Smooth muscle cell (in vitro differentiated cells): ENCODE data around the gene SECTM1. TPM values are rescaled to one million over a fixed set of nuclear protein-coding genes. Genes with fewer than 3 reads are reported as not detected.

ENCODE experiments used
- DNase-seq: peaks from one replicate; lab custom pipeline; 2025; ENCODE audit not compliant: unreplicated experiment; lab: John Stamatoyannopoulos, UW
- H2AFZ ChIP-seq: fragments of 200-600 bp; sonication (generic); 2 replicates; pipeline ENCODE4 v1.6.0; 2016; ENCODE audit warnings: antibody characterized with exemption, low read depth, mild to moderate bottlenecking
- H3F3A ChIP-seq: fragments of 200-600 bp; sonication (generic); 2 replicates; pipeline ENCODE4 v1.6.0; 2017; ENCODE audit warnings: antibody characterized with exemption, low read depth
- H3K27ac ChIP-seq: fragments of 200-600 bp; sonication (generic); 2 replicates; pipeline ENCODE4 v1.5.1; 2016; ENCODE audit warnings: low read depth, mild to moderate bottlenecking
- H3K27me3 ChIP-seq: fragments of 200-600 bp; sonication (generic); 2 replicates; pipeline ENCODE4 v1.6.1; 2016; ENCODE audit warnings: low read depth, mild to moderate bottlenecking
- H3K36me3 ChIP-seq: fragments of 200-600 bp; sonication (generic); 2 replicates; pipeline ENCODE4 v1.5.1; 2016; ENCODE audit warnings: low read depth
- H3K4me1 ChIP-seq: fragments of 200-600 bp; sonication (generic); 2 replicates; pipeline ENCODE4 v1.5.1; 2016; ENCODE audit warnings: low read depth
- H3K4me2 ChIP-seq: fragments of 200-600 bp; sonication (generic); 2 replicates; pipeline ENCODE4 v1.6.0; 2016; ENCODE audit warnings: mild to moderate bottlenecking
- H3K4me3 ChIP-seq: fragments of 200-600 bp; sonication (generic); 2 replicates; pipeline ENCODE4 v1.5.1; 2016; ENCODE audit warnings: mild to moderate bottlenecking
- H3K79me2 ChIP-seq: fragments of 200-600 bp; sonication (generic); 2 replicates; pipeline ENCODE4 v1.6.0; 2016; ENCODE audit warnings: low read depth, mild to moderate bottlenecking
- H3K9ac ChIP-seq: fragments of 200-600 bp; sonication (generic); 2 replicates; pipeline ENCODE4 v1.6.0; 2016; ENCODE audit warnings: low read depth
- H3K9me3 ChIP-seq: fragments of 200-600 bp; sonication (generic); replicated peaks from 2 replicates; pipeline ENCODE4 v1.5.1; 2016; ENCODE audit warnings: low read depth
- H4K20me1 ChIP-seq: fragments of 200-600 bp; sonication (generic); 2 replicates; pipeline ENCODE4 v1.6.0; 2016; ENCODE audit warnings: low read depth
- CTCF ChIP-seq: fragments of 200-600 bp; sonication (generic); IDR thresholded peaks from 2 replicates; pipeline ENCODE4 v1.5.1; 2017; ENCODE audit warnings: borderline replicate concordance, mild to moderate bottlenecking, antibody characterized with exemption; ENCODE audit not compliant: insufficient read depth, poor library complexity, severe bottlenecking
- WGBS: methylation state at CpG from one replicate; pipeline ENCODE4 v1.1.7; 2016; ENCODE audit warnings: low lambda C conversion rate; 5-methylcytosine and 5-hydroxymethylcytosine counted together
- polyA plus RNA-seq: library from polyadenylated mRNA; unstranded; fragments of >200 nt; fragmentation: Nextera tagmentation; extraction: Ambion mirVana; gene quantifications from 2 replicates; pipeline ENCODE4 v1.2.1, GENCODE V29; 2016
- total RNA-seq: library from RNA; depleted of rRNA; stranded (reverse); fragments of >200 nt; gene quantifications from 2 replicates; pipeline ENCODE4 v1.2.3, GENCODE V29; 2014

Gene SECTM1
- total and polyA plus RNA-seq, 2 experiments from 2014 or later, result 0.49 TPM; not detected in 1

GRCh38 chr17:82311971-82312370, 21.6 kb downstream of the SECTM1 start:
- H3K27me3 ChIP-seq, result peaks cover 2% of the 10 kb centered on the region

GRCh38 chr17:82310877-82311276, 22.7 kb downstream of the SECTM1 start:
- TF ChIP-seq CTCF, result no peak

More at GRCh38 chr17:82311971-82312370, 21.6 kb downstream of the SECTM1 start:
- H3K27ac ChIP-seq, result no peak overlapping the region
- H3K36me3 ChIP-seq, result no peaks in the 10 kb centered on the region
- no peaks in the 10 kb centered on the region for H3K79me2 ChIP-seq
- no peak overlapping the region for H3K4me2 ChIP-seq
- no peak for TF ChIP-seq CTCF
- no peak overlapping the region for H2AFZ ChIP-seq
- H3K4me1 ChIP-seq, result peaks cover 4% of the 10 kb centered on the region
- H3F3A ChIP-seq, result no peaks in the 10 kb centered on the region
- WGBS, result 96% methylated on average over 13 of the region's 13 CpGs
- no peaks in the 10 kb centered on the region for H3K9me3 ChIP-seq
- H3K9ac ChIP-seq, result no peak overlapping the region
- no peak overlapping the region for H3K4me3 ChIP-seq
- H4K20me1 ChIP-seq, result no peaks in the 10 kb centered on the region
- no peak for DNase-seq

GRCh38 chr17:82309656-82310570, 23.7 kb downstream of the SECTM1 start:
- no peaks in the 10 kb centered on the region for H3K79me2 ChIP-seq
- no peak overlapping the region for H3K4me2 ChIP-seq
- no peaks in the 10 kb centered on the region for H3F3A ChIP-seq
- H3K9me3 ChIP-seq, result no peaks in the 10 kb centered on the region
- H3K4me1 ChIP-seq, result no peaks in the 10 kb centered on the region
- no peak overlapping the region for H3K9ac ChIP-seq
- no peak for TF ChIP-seq CTCF
- no peaks in the 10 kb centered on the region for H4K20me1 ChIP-seq
- no peak for DNase-seq
- H3K36me3 ChIP-seq, result no peaks in the 10 kb centered on the region
- H3K27ac ChIP-seq, result no peak overlapping the region
- H3K4me3 ChIP-seq, result no peak overlapping the region
- H2AFZ ChIP-seq, result no peak overlapping the region
- peaks cover 2% of the 10 kb centered on the region for H3K27me3 ChIP-seq
- WGBS, result 90% methylated on average over 27 of the region's 27 CpGs

More at GRCh38 chr17:82310877-82311276, 22.7 kb downstream of the SECTM1 start:
- Histone ChIP-seq H3K4me3 (no peak overlapping the region), H3K9me3 (no peaks in the 10 kb centered on the region), H4K20me1 (no peaks in the 10 kb centered on the region), H3K79me2 (no peaks in the 10 kb centered on the region), H3K27me3 (peaks cover 2% of the 10 kb centered on the region), H3F3A (no peaks in the 10 kb centered on the region), H3K36me3 (no peaks in the 10 kb centered on the region), H3K4me1 (peaks cover 2% of the 10 kb centered on the region), H2AFZ (no peak overlapping the region), H3K27ac (no peak overlapping the region), H3K9ac (no peak overlapping the region), H3K4me2 (no peak overlapping the region)
- no peak for DNase-seq
- WGBS, result 94% methylated on average over 21 of the region's 21 CpGs
